Astrocyte of the spinal cord (primary cell): ENCODE measurements around the gene BAX.

ENCODE experiments used
- DNase-seq: peaks from one replicate; pipeline ENCODE4 v3.0.0; 2011; ENCODE audit warnings: low read depth, low spot score
- H3K4me3 ChIP-seq: 2 replicates; pipeline ENCODE4 v1.5.1; 2011; ENCODE audit warnings: low read depth, mild to moderate bottlenecking, low read length, moderate library complexity
- in situ Hi-C: cut with HindIII; loops from 2 replicates; pipeline ENCODE4 v1.10.0; 2017; ENCODE audit warnings: low sequenced_read_pairs
- TF ChIP-seq, protein P1 (sequence below): IDR thresholded peaks from 2 replicates; pipeline ENCODE4 v1.5.1; 2012; ENCODE audit warnings: low read depth, mild to moderate bottlenecking, low read length, inconsistent platforms

The BAX gene

DNA sequence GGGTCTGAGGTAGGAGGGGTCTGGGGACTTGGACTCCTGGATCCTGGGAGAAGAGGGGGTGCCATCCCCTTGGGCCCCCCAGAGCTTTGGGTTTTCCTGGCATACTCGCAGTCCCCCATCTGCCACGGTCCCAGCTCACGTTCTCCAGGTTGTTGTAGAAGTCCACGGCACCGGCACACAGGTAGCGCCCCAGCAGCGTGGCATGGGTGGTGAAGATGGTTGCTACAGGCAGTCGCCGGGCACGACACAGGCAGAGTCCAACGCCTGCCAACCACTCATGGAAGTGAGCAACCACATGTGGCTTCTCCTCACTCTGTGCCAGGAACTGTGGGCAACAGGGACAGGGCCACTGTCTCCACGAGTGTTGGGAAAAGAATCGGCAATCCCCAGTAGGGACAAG is 31.0 kb downstream of the BAX start:
- no peak overlapping the region for H3K4me3 ChIP-seq
- in situ Hi-C loops: no loop called here
- TF ChIP-seq, protein P1, sequence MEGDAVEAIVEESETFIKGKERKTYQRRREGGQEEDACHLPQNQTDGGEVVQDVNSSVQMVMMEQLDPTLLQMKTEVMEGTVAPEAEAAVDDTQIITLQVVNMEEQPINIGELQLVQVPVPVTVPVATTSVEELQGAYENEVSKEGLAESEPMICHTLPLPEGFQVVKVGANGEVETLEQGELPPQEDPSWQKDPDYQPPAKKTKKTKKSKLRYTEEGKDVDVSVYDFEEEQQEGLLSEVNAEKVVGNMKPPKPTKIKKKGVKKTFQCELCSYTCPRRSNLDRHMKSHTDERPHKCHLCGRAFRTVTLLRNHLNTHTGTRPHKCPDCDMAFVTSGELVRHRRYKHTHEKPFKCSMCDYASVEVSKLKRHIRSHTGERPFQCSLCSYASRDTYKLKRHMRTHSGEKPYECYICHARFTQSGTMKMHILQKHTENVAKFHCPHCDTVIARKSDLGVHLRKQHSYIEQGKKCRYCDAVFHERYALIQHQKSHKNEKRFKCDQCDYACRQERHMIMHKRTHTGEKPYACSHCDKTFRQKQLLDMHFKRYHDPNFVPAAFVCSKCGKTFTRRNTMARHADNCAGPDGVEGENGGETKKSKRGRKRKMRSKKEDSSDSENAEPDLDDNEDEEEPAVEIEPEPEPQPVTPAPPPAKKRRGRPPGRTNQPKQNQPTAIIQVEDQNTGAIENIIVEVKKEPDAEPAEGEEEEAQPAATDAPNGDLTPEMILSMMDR: no peak
- DNase-seq: no peak

DNA sequence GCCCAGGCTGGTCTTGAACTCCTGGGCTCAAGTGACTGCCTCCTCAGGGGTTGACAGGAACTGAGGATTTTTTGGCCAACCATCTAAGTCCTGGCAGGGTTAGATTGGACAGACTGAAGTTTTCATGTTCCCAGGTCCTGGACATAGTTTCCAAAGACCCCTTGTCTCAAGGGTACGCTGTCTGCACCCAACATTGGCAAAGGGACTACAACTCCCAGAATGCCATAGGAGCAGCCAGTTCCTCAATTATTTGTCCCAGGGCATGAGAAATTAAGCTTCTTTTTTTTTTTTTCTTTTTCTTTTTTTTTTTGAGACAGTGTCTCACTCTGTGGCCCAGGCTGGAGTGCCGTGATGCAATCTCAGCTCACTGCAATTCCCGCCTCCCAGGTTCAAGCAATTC is 31.5 kb downstream of the BAX start:
- in situ Hi-C loops: no loop called here
- TF ChIP-seq, protein P1: no peak
- DNase-seq: no peak
- no peak overlapping the region for H3K4me3 ChIP-seq

DNA sequence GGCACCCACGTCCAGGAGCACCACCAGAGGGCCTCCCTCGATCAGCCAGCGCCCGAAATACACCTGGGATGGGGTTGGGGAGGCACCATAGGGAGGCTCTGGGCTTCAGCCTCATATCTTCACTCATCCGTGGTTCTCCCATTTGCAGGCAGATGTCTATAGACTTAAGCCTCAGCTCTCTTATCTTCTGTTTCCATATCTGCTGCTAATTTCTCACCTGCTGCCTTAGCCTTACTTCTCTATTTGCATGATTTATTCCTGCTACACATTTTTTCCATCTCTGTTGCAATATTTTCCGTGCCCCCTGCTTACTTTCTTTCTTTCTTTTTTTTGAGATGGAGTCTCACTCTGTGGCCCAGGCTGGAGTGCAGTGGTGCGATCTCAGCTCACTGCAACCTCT is 32.6 kb downstream of the BAX start:
- H3K4me3 ChIP-seq: no peak overlapping the region
- in situ Hi-C loops: no loop called here
- DNase-seq: no peak
- TF ChIP-seq, protein P1: no peak

DNA sequence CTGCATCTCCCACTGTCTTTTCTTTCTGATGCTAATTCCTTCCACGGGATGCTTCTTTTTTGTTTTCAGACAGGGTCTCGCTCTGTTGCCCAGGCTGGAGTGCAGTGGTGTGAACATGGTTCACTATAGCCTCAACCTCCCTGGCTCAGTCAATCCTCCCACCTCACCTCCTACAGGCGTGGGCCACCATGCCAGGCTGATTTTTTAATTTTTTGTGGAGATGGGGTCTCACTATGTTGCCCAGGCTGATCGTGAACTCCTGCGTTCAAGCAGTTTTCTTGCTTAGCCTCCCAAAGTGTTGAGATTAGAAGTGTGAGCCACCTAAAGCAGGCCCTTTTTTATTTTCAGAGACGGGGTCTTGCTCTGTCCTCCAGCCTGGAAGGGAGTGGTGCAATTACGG is 33.6 kb downstream of the BAX start:
- in situ Hi-C loops: no loop called here

DNA sequence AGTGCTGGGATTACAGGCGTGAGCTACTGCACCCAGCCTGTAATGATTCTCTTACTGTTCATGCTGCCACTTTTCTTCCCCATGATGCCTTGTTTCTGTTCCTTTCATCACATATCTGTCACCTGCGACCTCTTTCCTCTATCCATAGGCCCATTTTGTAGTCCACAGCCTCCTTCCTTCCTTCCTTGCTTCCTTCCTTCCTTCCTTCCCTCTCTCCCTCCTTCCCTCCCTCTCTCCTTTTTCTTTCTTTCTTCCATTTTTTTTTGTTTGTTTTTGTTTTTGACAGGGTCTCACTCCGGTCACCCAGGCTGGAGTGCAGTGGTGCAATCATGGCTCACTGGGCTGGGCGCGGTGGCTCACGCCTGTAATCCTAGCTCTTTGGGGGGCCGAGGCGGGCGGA is 34.2 kb downstream of the BAX start:
- TF ChIP-seq, protein P1: no peak
- in situ Hi-C loops: no loop called here

More for the DNA sequence above, 33.6 kb downstream of the BAX start:
- DNase-seq: no peak
- TF ChIP-seq, protein P1: no peak
- no peak overlapping the region for H3K4me3 ChIP-seq

DNA sequence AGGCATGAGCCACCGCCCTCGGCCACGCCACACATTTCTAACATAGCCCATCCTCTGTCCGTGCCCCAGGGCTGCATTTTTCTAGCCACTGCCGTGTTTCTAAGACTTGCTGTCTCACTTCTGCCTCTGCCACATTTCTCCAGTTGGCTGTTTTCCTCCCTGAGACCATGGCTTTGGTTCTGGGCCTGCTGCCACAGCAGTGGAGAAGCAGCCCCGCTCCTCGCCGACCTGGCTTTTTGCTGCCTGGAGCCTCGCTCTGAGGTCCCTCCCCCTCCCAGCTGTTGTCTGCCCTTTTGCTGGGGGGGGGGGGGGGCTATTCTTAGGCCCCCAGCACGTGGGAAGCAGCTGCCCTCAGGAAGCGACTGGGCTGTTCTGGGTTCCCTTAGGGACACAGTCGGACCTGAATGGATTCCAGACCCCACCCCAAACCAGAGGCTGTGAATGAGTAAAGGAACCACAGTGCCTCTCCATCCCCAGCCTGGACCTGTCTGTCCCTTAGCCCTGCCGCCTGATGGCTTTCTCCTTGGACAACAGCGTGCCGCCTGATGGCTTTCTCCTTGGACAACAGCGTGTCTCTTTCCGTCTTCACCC is 35.1 kb downstream of the BAX start:
- H3K4me3 ChIP-seq: no peak overlapping the region
- in situ Hi-C loops: no loop called here
- TF ChIP-seq, protein P1: no peak
- no peak for DNase-seq

More for the DNA sequence above, 34.2 kb downstream of the BAX start:
- H3K4me3 ChIP-seq: no peak overlapping the region
- DNase-seq: no peak
